Activated T-cell treated with anti-CD3 and anti-CD28 coated beads for 48 hours (primary cell): ENCODE measurements around the gene PRICKLE1.

Experiments used
- DNase-seq: peaks from one replicate; pipeline ENCODE4 v3.0.0-alpha.2; 2020; ENCODE audit warnings: low read depth

PRICKLE1 gene

DNA sequence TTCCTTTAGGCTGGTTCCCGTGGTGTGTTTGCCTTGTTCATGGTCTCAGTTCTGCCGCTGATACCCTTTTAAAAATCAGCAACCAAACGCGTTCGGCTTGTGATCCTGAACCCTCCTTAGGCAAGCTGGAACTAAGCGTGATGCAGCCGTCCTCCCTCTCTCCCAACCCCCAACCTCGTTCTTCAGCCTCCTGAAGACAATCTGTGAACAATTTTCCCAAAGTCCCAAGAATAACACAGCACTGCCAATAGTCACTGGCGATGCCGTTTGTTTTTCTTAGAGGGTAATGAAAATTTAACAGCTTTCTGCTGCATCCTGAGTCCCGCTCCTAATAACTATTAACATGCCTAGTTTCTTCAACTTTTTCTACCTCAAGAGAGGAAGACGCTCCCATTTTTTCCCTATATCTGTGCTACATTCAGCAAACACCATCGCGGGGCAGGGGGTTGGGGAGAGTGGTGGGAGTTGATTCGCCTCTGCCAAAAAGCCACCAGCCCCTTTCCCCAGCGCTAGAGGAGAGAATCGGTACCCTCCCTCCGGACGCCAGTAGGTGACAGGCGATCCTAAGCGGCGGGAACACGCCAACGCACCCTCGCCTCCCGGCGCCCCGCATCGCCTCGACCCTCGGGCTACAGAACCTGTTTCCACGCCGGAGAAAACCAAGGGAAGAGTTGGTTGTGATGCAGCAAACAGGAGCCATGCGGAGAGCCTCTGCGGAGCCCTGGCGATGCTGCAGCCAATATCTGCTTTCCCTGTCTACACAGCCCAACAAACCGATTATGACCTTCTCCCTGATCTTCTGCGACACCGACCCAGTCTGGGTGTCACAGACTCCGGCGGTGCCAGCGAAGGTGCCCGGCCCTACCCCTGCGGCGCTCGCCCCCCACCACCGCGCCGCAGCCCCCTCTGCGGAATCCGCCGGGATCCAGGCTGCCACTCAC lies 752 bp downstream of the PRICKLE1 start:
- no peak for DNase-seq

DNA sequence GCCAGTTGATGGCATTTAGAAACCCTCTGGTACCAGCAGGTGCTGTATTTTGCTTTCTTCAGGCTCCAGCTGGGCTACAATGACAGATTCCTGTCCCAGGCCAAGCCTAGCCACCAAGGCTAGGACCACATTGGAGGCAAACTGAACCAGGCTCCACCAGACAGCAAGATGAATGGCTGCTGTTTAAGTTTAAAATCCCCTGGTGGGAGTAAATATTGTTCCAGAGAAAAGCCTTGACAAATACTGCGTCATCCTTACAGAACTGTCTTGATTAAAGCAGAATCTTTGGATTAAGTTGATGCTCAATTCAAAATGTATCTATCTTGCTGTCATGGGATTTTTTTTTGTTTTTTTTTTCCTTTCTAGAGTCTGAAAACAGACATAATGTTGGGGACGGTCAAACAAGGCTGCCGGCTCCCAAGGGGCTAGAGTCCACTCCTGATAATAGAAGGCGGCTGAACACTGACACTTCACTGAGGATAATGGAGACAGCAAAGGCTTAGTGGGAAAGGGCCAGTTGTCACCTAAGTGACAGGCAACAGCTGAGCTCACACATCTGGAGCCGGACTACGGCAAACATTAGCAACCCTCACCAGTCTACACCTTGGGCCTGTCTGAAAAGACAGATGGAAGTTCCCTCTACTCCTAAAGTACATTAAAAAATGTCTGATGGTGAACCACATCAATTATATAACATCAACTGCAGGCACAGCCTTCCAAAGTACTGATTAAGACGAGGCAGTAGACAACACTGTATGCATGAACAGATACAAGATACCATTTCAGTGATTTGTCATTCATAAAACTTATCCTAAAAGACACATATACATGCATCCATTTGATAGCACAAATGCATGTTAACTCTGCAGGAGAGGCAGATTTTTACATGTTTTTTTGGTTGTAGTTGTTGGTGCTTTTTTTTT lies 1.7 kb downstream of the PRICKLE1 start:
- DNase-seq = no peak

GRCh38 chr12:42586268-42586667 lies 3.3 kb downstream of the PRICKLE1 start:
- DNase-seq = no peak

DNA sequence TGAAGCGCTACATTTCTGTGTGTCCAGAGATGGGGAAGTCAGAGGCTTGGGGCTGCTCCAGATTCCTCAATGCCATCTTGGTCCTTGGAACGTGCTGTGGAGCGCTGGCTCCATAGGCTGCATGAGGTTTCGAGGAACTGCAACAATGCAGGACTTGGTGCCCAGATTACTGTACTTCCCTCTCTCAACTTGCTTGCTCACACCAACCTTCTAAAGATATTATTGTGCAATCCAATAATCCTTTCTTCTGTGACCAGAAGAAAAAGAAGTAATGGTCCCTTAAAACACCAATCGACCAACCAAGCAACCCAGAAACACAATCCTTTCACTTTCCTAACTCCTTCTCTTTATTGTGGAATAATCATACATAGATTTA lies 3.7 kb downstream of the PRICKLE1 start:
- no peak for DNase-seq

DNA sequence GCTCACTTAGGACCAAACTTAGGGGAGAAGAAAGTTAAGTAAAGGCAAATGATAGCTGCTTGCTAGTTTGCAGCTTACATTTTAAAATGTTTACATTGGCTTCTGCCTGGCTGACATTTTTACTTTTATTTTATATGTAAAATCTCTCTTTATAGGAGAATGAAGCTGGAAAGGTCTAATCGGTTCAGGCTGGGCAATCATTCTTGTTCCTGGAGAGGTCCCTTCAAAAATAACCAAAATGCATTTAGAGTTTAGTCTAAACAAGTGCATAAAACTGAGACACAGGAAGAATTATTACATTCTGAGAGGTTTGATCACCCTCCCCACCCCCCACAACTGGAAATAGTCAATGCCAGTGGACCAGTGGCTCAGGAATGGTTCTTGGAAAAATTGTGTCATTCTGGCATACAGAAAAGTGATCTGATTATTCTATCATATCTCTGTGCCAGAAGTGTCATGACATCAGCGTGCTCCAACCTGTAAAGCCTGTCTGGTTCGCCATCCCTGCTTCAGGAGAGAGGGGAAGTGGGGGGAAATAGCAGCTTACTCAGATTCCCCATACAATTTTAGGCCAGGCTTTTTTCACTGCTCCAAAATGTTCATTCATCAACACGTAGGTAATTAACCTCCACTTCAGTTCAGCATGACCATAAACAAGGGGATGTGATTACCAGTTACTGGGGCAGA lies 4.2 kb downstream of the PRICKLE1 start:
- no peak for DNase-seq

GRCh38 chr12:42584651-42585111 lies 4.9 kb downstream of the PRICKLE1 start:
- no peak for DNase-seq

DNA sequence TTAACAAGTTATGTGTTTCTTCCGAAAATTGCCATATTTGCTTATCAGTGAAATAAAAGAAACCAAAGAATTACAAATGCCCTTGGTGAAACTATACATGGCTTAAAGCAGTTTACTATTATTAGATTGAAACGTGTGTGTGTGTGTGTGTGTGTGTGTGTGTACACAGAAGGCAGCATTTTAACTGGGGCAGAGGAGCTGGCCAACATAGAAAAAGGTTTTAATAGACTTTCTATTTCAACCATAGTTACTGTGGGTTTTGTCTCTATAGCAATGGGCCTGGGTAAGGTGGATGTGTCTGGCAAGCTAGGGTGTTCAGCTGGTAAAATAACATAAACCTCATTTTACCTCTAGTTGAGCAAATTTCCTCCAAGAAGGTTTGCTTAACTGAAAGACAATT lies 6.5 kb downstream of the PRICKLE1 start:
- DNase-seq = no peak

GRCh38 chr12:42582498-42582897 lies 7.0 kb downstream of the PRICKLE1 start:
- no peak for DNase-seq

- no peak for DNase-seq
These were observed 7.5 kb downstream of the PRICKLE1 start for GRCh38 chr12:42582050-42582449.

GRCh38 chr12:42576374-42576773 lies 13.2 kb downstream of the PRICKLE1 start:
- DNase-seq = no peak

- no peak for DNase-seq
These were observed 13.8 kb downstream of the PRICKLE1 start for GRCh38 chr12:42575717-42576116.

DNA sequence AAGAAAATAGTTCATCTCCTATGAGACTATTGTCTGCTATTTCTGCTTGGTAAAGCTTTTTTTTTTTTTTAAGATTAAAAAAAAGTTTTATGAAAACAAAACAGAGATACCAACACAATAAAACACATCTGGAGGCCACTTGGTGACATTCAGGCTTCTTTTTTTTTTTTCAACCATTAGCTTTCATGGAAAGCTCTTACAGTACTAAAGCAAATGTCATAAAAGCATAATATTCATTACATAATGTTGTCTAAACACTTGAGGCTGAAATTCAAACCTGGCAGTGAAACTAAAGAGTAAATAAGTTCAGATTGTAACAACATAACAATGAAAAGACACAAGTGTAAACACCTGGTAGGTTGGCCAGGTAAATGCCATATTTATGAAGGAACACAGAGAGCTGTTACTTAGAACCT lies 14.7 kb downstream of the PRICKLE1 start:
- no peak for DNase-seq

DNA sequence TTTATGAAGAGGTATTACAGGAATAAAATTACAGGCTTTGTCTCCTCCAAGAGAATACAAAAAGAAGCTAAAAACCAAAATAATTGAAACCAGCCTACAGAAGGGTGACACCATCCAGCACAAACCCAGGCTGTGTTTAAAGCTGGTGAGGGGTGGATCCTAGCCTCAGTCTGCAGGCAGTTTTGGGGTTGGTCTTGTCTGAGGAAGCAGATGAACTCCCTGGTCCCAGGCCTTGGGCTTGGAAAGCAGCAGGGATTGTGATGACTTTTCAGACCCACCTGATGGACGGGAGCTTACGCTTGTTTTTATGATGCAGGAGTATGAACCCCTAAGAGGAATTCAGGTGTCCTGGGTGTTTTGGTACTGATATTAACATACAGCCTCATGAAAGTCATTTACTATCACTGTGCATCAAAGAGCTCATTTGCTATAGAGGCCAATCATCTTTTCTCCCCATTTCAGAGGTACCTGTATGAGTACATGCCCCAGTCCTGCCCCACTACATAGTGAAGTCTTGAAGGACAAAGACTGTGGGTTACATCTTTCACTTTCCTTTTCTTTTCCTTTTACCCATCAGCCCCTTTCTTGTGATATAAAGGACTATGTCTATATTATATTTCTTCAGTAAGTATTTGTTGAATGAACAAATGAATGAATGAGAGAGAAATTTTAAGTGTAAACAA lies 18.1 kb downstream of the PRICKLE1 start:
- no peak for DNase-seq

DNA sequence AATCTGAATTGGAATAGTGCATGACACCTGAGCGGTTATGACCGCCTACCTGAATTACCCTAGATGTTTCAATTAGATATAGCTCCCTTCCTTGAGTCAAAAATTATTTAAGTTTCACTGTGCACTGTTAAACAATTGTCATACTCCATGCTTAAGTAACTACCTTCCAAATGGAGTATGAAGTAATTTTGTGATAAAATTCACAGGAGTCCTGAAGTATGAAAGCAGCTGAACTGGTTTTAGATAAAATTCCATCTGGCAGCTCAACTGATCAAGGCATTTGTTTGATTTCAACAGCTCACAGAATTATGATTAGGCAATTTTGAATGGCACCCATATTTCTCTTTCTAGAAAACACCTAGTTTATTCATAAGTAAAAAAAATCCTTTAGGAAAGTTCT lies 19.5 kb downstream of the PRICKLE1 start:
- DNase-seq = no peak

DNA sequence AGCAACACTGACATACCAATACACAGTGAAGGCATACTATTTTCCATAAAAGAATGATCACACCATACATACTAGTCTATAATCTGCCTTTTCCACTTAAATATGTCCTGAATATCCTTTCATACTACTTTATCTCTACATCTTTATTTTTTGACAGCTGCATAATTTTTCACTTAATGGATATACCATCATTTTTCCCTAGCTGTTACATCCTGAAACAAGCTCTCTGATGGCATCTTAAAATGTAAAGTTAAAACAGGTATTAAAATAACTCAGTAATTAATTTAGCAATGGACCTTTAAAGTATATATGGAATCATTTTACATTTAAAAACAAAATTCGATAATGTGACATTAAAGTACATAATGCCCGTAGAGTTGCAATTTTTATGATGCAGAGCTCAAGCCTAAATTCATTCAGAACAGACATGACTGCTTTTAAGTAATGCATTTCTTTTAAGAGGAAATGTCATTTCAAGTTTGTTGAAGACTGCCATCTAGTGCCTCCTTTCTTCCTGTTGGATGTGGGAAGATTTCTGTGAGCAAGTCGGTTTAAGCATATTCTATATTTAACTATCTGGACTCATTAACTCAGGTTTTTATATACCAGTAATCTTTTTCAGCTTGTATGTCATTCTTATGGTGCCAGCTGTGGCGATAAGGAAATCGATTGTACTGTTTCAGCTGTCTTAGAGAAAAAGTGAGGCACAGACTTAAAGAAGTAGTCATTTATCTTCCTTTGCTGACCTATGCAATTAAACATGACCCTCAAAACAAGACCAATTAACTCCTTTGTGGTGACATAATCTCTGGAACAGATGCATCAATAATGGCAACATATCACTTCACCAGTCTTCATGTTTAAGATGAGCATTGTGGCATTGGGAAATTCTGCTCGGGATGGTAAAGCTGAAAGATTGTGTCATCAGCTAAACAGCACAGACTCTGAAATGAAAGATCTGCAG lies 20.3 kb downstream of the PRICKLE1 start:
- no peak for DNase-seq

GRCh38 chr12:42565633-42566032 lies 23.9 kb downstream of the PRICKLE1 start:
- no peak for DNase-seq

DNA sequence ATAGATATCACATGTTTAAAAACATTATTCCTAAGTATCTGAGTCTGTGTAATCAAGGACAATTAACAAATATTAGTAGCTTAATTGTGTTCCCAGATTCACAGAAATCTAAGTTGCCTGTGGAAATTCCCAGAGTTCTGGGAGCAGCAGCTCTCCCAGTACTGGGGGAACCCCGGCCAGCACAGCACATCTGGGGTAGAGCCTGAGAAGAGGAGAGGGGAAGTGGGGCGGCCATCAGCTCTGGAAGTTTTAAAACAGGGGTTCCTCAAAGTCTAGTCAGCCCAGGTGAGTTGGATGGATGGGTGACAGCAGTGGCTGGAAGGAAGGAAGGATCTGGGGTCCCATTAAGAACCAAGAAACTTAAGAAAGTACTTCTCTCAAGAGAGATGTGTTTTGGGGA lies 24.6 kb downstream of the PRICKLE1 start:
- DNase-seq = no peak

DNA sequence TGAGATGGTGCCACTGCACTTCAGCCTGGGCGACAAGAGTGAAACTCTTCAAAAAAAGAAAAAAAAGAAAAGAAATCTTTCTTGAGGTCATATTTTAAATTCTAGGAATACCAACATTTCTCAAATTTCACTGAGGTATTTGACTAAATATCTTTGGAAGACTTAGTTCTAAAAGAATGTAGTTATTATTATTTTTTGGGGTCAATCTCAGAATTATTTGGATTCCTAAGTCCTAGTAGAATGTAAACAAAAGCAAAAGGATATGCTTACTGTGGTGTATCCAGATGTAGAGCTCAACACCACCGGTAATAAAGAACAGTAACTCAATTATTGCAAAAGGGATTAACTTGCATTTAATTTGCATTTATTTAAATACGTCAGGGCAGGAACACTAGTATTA lies 25.0 kb downstream of the PRICKLE1 start:
- DNase-seq = no peak

DNA sequence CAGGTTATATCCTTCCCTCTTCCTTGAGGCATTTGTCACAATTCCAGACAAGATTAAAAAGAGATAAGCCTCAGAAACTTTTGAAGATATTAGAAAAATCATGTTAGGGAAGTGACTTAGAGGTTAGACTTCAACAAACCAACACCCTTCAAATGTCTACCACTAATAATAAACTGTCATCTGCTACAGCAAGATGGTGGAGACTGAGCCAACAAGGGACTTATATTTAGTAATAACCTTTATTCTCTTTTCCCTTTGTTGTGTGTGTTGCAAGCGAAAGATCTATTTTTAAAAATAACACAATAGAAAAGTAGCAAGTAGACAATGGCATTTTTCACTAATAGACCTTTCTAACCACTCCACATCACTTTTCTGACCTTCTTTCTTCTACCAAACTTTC lies 28.6 kb downstream of the PRICKLE1 start:
- no peak for DNase-seq

GRCh38 chr12:42557586-42558172 lies 31.9 kb downstream of the PRICKLE1 start:
- no peak for DNase-seq
